GM18498 (cell line): ENCODE data around the gene CSTA.

Experiments
- ATAC-seq: cut with Tn5 transposase; IDR thresholded peaks from one replicate; pipeline ENCODE4 v1.9.1; 2021; ENCODE audit warnings: mild to moderate bottlenecking, moderate library complexity; ENCODE audit not compliant: unreplicated experiment

Gene CSTA, protein sequence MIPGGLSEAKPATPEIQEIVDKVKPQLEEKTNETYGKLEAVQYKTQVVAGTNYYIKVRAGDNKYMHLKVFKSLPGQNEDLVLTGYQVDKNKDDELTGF

DNA sequence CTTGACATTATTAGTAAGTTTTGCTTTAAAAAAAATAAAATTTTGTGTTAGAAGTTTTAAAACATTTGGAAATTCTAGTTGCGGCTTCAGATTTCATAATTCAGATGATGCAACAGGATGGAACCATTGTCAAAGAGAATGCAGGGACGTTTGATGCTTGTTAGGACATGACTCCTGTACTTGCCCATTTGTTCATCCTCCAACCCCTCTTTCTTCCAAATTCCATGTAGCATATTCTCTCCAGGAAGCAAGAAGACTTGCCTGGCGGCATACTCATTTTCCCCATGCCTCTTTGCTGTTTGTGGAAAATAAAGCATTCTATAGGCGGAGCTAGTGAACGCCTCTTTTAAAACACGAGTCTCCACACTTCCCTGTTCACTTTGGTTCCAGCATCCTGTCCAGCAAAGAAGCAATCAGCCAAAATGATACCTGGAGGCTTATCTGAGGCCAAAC is at the start of gene CSTA:
CSTA (plus strand) TSS at position 378 of the 453 bp plus-strand sequence; CDS start at position 423, 45 bp downstream.
- no peak for ATAC-seq

DNA sequence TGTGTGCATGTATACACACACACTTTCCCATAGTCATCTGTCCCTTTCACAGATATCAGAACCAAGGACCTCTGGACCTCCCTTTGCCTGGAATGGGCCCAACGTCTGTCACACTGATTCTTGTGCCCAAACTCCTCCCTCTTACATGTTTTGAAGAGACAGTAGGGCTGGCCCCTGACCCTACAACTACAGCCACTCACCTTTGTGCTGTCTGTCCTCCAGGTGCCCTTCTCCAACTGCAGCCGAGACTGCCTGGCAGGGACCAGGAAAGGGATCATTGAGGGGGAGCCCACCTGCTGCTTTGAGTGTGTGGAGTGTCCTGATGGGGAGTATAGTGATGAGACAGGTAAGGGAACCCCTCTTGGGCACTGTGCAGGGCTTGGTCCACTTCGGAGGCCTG is 43.2 kb upstream of the CSTA start:
- no peak for ATAC-seq

DNA sequence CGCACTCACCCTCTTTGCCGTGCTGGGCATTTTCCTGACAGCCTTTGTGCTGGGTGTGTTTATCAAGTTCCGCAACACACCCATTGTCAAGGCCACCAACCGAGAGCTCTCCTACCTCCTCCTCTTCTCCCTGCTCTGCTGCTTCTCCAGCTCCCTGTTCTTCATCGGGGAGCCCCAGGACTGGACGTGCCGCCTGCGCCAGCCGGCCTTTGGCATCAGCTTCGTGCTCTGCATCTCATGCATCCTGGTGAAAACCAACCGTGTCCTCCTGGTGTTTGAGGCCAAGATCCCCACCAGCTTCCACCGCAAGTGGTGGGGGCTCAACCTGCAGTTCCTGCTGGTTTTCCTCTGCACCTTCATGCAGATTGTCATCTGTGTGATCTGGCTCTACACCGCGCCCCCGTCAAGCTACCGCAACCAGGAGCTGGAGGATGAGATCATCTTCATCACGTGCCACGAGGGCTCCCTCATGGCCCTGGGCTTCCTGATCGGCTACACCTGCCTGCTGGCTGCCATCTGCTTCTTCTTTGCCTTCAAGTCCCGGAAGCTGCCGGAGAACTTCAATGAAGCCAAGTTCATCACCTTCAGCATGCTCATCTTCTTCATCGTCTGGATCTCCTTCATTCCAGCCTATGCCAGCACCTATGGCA is 41.1 kb upstream of the CSTA start:
- ATAC-seq, result no peak

DNA sequence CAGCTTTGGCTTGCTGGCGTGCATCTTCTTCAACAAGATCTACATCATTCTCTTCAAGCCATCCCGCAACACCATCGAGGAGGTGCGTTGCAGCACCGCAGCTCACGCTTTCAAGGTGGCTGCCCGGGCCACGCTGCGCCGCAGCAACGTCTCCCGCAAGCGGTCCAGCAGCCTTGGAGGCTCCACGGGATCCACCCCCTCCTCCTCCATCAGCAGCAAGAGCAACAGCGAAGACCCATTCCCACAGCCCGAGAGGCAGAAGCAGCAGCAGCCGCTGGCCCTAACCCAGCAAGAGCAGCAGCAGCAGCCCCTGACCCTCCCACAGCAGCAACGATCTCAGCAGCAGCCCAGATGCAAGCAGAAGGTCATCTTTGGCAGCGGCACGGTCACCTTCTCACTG is 40.6 kb upstream of the CSTA start:
- no peak for ATAC-seq

DNA sequence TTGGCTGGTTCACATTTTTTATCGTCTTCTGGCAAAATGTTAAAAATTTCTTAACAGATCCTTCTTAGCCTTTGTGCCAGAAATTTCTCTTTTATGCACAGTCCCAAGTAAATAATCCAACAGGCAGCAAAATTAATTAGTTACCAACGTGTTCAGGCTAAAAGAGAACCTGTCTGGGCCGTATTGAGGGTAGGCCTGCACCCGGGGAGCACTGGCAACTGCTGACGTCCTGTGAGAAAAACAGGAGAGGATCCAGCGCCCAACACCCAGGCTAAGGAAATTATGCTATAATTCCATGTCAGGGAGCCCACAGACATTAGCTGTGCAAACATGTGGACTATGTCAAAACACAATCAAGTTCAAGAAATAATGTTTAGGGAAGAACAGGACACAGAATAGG is 30.7 kb upstream of the CSTA start:
- no peak for ATAC-seq

DNA sequence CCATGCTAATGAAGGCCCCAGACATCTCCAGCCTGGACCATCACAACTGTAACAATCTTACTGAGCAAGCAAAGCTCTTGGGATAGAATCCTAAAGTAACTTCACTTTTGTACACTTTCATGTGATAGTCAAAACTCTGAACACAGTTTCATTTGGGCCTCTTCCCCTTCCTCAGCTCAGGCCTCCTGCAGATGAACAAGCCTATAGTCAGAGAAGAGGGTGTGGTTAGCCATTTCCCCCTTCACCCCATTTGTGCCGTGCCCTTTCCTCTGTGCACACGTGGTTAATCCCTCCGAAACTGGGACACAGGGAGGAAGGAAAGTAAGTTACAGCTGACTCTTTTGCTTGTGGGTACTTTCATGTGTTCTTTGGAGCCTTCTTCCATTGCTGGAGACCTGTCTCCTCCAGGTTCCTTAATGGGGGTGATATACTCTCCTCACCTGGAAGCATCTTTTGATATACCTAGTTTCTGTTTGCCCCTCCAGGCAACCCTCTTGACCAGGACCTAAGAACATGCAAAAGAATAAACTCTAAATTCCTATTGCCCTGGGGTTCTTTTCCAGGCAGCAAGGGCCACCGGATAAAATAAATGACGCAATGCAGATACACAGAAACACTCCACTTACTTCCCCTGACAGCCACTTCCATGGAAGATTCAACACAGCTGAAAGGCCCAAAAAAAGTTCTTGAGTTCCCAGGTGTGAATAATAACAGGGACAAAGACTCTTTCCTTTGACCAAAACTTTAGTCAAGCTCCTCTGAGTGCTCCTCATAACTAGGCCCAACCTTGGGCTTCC is 29.6 kb upstream of the CSTA start:
- ATAC-seq, result no peak

DNA sequence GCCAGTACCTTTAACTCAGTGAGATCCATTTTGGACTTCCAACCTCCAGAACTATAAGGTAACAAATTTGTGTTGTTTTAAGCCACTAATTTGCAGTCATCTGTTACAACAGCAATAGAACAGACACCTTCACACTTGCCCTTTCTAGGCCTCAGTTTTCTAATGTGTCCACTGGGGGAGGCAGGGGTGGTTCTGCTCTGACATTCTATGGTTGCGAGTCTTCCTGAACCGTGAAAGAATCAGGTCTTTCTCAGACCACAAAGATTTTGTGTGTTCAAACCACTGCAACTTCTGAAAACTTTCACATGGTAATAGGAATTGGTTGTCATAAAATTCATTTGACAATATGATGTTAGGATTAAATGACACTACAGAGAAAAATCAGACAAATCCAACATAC is 26.8 kb upstream of the CSTA start:
- ATAC-seq, result peak; percentile 86

DNA sequence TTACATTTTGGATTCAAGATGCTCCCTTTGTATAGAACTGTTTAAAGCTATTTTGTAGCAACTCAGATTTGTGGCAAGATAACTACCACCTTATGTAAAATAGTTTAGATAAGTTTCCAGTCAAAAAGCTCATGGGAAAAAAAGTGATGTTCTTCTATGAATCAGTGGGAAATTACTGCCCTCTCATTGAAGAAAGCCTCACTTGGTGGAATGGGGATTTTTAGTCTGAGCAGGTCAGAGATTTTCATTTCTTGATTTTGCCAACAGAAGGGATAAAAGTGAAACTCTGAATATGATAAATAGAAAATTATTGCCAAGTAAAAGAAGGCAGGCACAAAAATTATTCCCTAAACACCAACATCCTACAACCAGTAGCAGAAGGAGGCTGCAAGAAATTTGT is 25.8 kb upstream of the CSTA start:
- ATAC-seq, result no peak

DNA sequence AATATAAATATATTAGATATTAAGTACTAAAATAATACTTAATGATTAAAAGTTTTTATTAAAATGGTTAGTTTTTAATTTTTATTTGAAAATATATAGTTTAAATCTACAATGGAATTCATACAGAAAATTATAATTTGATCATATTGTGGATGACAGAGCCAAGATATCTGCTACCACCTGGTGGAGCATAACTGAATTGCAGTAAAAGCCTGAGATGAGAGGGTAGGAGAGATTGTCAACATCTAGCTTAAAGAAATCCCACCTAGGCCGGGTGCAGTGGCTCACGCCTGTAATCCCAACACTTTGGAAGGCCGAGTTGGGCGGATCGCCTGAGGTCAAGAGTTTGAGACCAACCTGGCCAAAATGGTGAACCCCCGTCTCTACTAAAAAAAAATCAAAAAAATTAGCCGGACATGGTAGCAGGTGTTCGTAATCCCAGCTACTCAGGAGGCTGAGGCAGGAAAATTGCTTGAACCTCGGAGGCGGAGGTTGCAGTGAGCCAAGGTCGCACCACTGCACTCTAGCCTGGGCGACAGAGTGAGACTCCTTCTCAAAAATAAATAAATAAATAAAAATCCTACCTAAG is 25.1 kb upstream of the CSTA start:
- no peak for ATAC-seq

DNA sequence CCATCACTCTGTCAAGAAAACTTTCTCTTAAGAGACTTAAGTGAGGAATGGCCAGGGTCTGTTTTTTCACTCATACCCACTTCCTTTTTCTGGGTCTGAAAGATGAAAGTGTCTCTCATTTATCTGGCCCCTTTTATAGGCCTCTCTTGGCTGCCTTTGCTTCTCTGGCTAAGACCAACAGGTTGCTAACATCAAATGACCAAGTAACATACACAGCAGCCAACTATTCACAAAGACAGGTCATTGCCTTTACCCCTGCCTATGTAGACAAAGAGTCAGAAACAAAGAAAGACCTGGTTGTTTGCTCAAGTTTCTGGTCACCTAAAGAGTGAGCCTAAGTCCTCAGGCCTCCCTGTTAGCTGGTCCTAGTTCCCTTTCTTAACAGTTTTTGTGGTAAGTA is 24.0 kb upstream of the CSTA start:
- no peak for ATAC-seq

DNA sequence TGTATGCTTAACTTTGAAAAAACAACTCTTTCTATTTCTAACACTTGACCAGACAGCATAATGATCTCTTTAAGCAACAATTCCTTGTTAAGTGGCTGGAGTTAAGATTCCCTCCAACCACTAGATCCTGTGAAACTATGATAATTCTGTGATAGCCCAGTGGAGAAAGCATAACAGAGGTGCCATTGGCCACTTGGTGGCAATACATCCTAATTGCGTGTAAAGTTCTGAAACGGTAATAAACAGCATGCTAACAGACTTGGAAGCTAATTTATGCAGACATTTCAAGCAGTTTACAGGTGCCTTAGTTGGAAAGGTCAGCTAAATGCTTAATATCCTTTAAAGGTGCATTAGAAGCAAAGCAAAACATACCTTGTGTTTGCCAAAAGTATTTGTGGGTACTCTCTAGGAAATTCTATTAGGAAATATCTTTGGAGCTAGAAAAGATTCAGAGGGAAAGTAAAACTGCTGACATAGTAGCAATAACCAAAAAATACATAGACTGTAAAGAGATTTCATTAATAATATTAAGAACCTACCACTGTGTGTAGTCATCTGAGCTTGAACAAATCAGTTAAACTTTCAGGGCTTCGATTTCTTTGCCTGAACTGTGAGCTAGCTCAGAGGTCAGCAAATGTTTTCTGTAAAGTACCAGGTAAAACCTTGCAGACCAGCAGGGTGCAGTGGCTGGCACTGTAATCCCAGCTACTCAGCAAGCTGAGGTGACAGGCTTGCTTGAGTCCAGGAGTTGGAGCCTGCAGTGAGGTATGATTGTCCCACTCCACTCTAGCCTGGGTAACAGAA is 19.0 kb upstream of the CSTA start:
- no peak for ATAC-seq

DNA sequence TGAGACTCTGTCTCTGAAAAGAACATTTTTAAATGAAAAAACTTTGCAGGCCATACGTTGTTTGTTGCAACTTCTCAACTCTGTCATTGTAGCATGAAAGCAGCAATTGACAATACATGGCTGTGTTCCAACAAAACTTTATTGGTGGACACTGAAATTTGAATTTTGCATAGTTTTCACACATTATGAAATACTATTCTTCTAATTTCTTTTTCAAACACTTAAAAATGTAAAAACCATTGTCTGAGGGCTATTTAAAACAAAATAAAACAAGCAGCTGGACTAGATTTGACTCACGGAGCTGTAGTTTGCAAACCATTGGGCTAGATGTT is 18.5 kb upstream of the CSTA start:
- no peak for ATAC-seq

DNA sequence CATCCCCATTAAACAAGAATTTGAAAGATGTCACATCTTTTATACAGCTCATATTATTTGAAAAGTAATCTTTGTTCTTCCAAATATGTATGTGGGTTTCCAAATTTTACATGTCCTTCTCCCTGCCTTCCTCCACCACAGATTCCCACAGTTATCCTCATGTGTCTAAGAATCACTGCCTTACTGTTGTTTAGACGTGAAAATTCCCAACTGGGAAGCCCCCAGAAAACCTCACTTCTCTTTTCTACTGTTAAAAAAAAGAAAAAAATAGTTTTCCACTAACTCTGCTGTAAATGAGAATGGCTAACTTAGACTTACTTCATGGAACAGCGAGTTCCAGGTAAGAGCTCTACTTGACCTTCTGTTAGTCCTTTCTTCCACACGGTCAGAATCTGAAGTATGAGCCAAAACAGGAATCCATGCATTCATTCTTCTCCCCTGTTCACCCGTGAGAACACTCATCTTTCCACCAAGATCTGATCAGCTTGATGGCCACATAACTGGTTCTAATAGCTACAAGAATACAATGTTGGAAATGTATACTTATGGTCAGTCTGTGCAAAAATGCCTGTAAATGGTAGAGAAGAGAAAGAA is 17.9 kb upstream of the CSTA start:
- no peak for ATAC-seq

DNA sequence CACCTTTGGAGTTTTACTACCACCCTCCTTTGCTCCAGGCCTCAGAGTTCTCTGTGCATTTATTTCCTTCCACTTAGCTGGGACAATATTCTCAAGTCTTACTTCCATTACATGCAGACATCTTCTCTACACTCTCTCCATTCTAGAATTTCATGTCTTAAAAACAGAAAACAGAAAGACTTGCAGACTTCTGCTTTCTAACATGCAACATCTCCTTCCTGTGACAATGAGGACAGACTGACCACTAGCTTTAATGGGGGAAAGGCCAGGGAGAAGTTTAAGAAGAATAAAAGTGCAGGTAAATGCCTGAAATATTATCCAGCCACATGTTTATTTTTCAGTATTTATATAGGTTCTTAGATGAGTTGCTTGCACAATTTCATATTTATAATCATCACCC is 17.1 kb upstream of the CSTA start:
- no peak for ATAC-seq

DNA sequence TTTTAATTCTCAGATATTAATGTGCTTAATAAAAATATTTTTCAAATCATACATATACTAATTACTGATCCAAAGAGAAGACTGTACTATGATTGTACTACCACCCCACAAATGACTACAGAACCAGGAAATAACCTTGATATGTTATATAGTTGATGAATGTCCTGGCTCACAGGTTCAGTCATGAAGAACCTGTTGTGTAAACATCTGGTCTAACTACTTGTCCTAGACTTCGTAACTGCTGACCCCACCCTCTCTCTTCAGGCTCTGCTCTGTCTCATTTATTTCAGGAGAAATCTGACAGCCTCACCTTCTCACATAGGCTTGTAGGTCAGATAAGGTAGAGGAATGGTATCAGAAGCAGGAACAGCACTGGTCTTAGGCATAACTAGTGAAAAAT is 14.7 kb upstream of the CSTA start:
- no peak for ATAC-seq

DNA sequence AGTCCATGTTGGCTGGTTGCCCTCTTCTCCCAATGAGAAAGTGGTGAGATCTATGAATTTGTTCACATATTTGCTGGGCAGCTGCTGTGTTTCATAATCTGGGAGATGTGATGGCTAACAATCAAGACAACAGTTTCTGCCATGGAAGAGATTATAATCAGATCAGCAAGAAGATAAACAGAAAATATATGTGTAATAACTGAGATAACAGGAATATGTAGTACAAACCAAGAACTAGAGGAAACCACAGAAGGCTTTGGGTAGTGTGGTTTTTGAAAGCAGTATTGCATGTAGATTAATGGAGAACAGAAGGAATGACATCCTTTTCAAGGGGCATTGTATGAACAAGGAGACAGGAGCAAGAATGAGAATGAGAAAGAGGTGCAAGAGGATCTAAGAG is 12.2 kb upstream of the CSTA start:
- ATAC-seq, result no peak

DNA sequence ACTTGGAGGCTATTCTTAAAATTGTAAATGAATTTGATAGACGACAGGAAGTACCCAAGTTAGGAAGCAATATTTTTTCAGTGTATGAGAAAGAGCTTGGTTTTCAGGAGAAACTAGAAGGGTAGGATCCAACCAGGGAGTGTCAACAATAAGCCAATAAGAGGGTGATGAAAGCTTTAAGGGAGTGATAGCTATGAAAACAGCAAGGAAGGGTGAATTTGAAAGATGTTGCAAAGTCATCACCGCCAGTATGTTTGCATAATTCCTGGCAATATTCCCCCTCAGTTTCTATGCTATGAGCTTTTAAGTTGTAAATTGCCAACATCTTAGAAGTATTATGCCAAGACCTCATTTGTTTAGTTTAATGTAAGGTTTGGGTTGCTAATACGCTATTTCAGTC is 11.8 kb upstream of the CSTA start:
- no peak for ATAC-seq

DNA sequence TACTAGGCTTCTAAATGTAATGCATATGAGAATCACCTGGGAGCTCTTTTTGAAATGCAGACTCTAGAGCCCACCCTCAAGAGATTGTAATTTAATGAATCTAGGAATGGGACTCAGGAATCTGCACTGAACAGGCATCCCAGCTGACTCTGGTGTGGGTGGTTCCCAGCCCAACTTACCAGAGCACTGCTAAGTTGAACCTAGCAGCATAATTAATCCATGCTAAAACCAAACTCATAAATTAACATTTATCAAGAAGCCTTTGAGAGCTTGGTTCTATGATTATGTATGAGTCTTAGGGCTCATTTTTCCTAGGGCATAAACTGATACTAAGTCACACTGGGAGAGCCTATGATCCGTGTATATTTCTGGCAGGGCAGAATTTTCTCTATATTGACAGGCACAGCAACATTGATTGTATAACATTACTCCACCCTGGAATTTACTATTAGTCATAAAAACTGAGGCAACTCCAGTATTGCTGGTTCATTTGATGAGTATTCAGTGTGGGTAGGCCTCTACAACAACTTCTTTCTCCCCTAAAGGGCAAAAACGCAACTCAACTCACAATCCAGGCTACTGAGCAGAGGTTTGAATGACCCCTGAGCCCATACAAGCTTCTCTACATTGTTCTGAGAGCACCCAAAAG is 10.7 kb upstream of the CSTA start:
- no peak for ATAC-seq

DNA sequence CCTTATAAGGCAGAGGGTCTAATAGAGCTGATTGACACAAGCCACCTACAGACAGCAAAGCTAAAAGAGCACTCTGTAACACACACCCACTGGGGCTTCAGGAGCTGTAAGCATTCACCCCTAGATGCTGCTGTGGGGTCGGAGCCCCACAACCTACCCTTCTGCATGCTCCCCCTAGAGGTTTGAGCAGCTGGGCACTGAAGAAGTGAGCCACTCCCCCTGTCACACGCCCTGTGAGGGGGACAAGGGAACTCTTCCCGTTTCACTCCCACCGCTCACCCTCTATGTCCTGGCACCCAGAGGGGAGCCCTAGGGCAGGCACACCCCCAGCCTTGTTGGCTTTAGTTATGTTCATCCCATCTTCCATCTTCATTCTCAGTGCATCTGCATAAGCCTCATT is 9.4 kb upstream of the CSTA start:
- ATAC-seq, result no peak

DNA sequence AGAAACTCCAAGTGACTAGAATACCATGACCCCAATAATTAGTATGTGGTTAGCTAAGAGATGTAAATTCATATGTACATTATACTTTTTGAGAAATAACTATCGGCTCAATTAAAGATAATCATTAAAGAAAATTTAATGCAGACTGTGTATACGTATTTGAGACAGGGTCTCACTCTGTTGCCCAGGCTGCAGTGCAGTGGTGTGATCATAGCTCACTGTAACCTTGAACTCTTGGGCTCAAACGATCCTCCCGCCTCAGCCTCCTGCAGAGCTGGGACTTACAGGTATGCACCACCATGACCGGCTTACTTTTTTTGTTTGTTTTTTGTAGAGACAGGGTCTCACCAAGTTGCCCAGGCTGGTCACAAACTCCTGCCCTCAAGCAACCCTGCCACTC is 8.7 kb upstream of the CSTA start:
- ATAC-seq, result no peak
